NCI-H345 (cell line): ENCODE results near the gene ATP11A.

Experiments used
- DNase-seq: peaks from one replicate; lab custom pipeline; 2025; lab: John Stamatoyannopoulos, UW

The ATP11A gene

GRCh38 chr13:112931028-112931934 is 241.4 kb downstream of the ATP11A start:
- DNase-seq: peak; percentile 87

- DNase-seq: no peak
Observed at GRCh38 chr13:112932971-112933370, 243.1 kb downstream of the ATP11A start.

- no peak for DNase-seq
Observed at GRCh38 chr13:112933649-112934048, 243.8 kb downstream of the ATP11A start.

- DNase-seq: no peak
Observed at GRCh38 chr13:112934078-112934477, 244.2 kb downstream of the ATP11A start.
